ENCODE measurements around the gene DUSP8. TPM values are rescaled to one million over a fixed set of nuclear protein-coding genes. Genes with fewer than 3 reads are reported as not detected.

Gene DUSP8
- total and polyA plus RNA-seq, 9 of the 15 experiments (the other 6 are each of a cell fraction or from before 2014, with no cell fraction given) = 0.14 to 2.0 (median 0.86) TPM; not detected in 2

GRCh38 chr11:1506981-1507380 lies 65.1 kb downstream of the DUSP8 start (continued):
- TF ChIP-seq CTCFL (IDR thresholded peaks at IDR 0.05; ENCODE audit: borderline replicate concordance, insufficient read depth, low read depth, low read length, poor library complexity, severe bottlenecking) = no peak

GRCh38 chr11:1505480-1505879 lies 66.6 kb downstream of the DUSP8 start:
- ATAC-seq = peak; percentile 92
- Histone ChIP-seq H3K79me2 (ENCODE audit: control insufficient read depth, insufficient read depth, low read length) (no peaks in the 10 kb centered on the region; the same call in 1 of the 3 replicates), H3K9me3 (replicated peaks; ENCODE audit: control insufficient read depth, insufficient read depth, low read depth, low read length) (0 out of 2 replicates have a peak, but pooled peaks cover 2% of the 10 kb centered on the region), H3K4me1 (replicated peaks in 1 of 2; ENCODE audit: control insufficient read depth in 2 of 2, insufficient read depth in 2 of 2, low read length in 2 of 2) (peaks cover 0 to 27% of the 10 kb centered on the region in 2 experiments; a peak in 2 of 5 replicates), H3K4me2 (ENCODE audit: insufficient read depth, low read length) (no peak overlapping the region), H3K27ac (ENCODE audit: extremely low read depth, low read depth, low read length) (no peak overlapping the region), H3K9me1 (ENCODE audit: control insufficient read depth, insufficient read depth, low read length) (no peaks in the 10 kb centered on the region), H4K20me1 (replicated peaks; ENCODE audit: control insufficient read depth, insufficient read depth, low read length) (peaks cover 29% of the 10 kb centered on the region), H2AFZ (ENCODE audit: low read depth, low read length) (no peak overlapping the region), H3K9ac (ENCODE audit: insufficient read depth in 1 of 2, low read depth in 2 of 2, low read length in 2 of 2) (no peak overlapping the region), H3K27me3 (ENCODE audit: control insufficient read depth in 2 of 2, insufficient read depth in 2 of 2, low read length in 2 of 2) (no peaks in the 10 kb centered on the region), H3K36me3 (ENCODE audit: control insufficient read depth, insufficient read depth, low read length) (no peaks in the 10 kb centered on the region), H3K4me3 (no peak overlapping the region)
- peak in 3 of 4 experiments; percentile 29 to 50 (median 36) for DNase-seq (ENCODE audit: extremely low read depth in 1 of 4, low spot score in 3 of 4)
- ChIA-PET POLR2A (interaction anchor here (0.5 kb wide), 1 partner anchor 1167 kb away, joined by 3 read pairs; no protein-coding TSS in a partner anchor), CTCF (ENCODE audit: low intra/inter-chr PET ratio) (no interaction called here)
- in situ Hi-C loops (cut with MboI) = no loop called here
- intact Hi-C loops (cut with micrococcal nuclease) = no loop called here
- FAIRE-seq = no peak
- no TSS peak for BruUV-seq (replicated peaks)
- 32% methylated on average over 11 of the region's 11 CpGs for WGBS (ENCODE audit: insufficient coverage, low coverage, missing lambda C conversion rate)
- TF ChIP-seq NR4A1 (CRISPR knock-in tag; IDR thresholded peaks at IDR 0.05) = no peak
- no peak for TF ChIP-seq NR4A1 (tag; IDR thresholded peaks at IDR 0.05)
- no peak for TF ChIP-seq ATF2 (CRISPR knock-in tag; IDR thresholded peaks at IDR 0.05)
- no peak for TF ChIP-seq E2F8 (IDR thresholded peaks at IDR 0.05; ENCODE audit: low read depth, partially characterized antibody)
- no peak for TF ChIP-seq GTF3C2 (IDR thresholded peaks at IDR 0.05; ENCODE audit: borderline replicate concordance, extremely low read depth, insufficient read length)
- TF ChIP-seq KLF13 (tag; IDR thresholded peaks at IDR 0.05; ENCODE audit: borderline replicate concordance, low read depth) = peak; percentile 84
- no peak for TF ChIP-seq ZKSCAN1 (IDR thresholded peaks at IDR 0.05; ENCODE audit: low read depth, low read length)
- TF ChIP-seq GTF2E2 (tag; IDR thresholded peaks at IDR 0.05) = no peak
- no peak for TF ChIP-seq BHLHE40 (IDR thresholded peaks at IDR 0.05; ENCODE audit: low read length)
- no peak for TF ChIP-seq MCM3 (IDR thresholded peaks at IDR 0.05)
